Umbilical cord (tissue), 2 donors: Measurements from ENCODE around the gene KCNB1. TPM values are rescaled to one million over a fixed set of nuclear protein-coding genes. Genes with fewer than 3 reads are reported as not detected.

Experiments
- DNase-seq: peaks from one replicate; pipeline ENCODE4 v3.0.0-alpha.2; 2015; ENCODE audit warnings: low spot score
- total RNA-seq: library from RNA; depleted of rRNA; stranded (reverse); fragments of >200 nt; gene quantifications from one replicate; pipeline ENCODE4 v1.2.3, GENCODE V29; 2014; ENCODE audit warnings: low replicate concordance; ENCODE audit not compliant: insufficient read depth

KCNB1 gene
- total RNA-seq, 1 donor from 2014 or later = 2.4 TPM

- no peak for DNase-seq
Observed at GRCh38 chr20:49501917-49502316, 19.4 kb upstream of the KCNB1 start.

GRCh38 chr20:49497398-49497669, 14.9 kb upstream of the KCNB1 start:
- DNase-seq = no peak

GRCh38 chr20:49496553-49497397, 14.3 kb upstream of the KCNB1 start:
- no peak for DNase-seq

GRCh38 chr20:49496043-49496442, 13.6 kb upstream of the KCNB1 start:
- DNase-seq = no peak

GRCh38 chr20:49490689-49491088, 8.2 kb upstream of the KCNB1 start:
- no peak for DNase-seq

GRCh38 chr20:49489688-49490087, 7.2 kb upstream of the KCNB1 start:
- no peak for DNase-seq

- no peak for DNase-seq
Observed at GRCh38 chr20:49486064-49486463, 3.6 kb upstream of the KCNB1 start.

GRCh38 chr20:49485563-49485962, 3.1 kb upstream of the KCNB1 start:
- DNase-seq = no peak

GRCh38 chr20:49484180-49485140, 2.0 kb upstream of the KCNB1 start:
- peak; percentile 81 for DNase-seq

GRCh38 chr20:49483696-49484123, 1.2 kb upstream of the KCNB1 start:
- DNase-seq = no peak

GRCh38 chr20:49483018-49483695, 689 bp upstream of the KCNB1 start:
- DNase-seq = no peak

- DNase-seq = no peak
Observed at GRCh38 chr20:49482173-49482572, 295 bp downstream of the KCNB1 start.

GRCh38 chr20:49481116-49481515, 1.4 kb downstream of the KCNB1 start:
- DNase-seq = no peak

GRCh38 chr20:49480236-49480635, 2.2 kb downstream of the KCNB1 start:
- no peak for DNase-seq

GRCh38 chr20:49479785-49480184, 2.7 kb downstream of the KCNB1 start:
- no peak for DNase-seq

- DNase-seq = no peak
Observed at GRCh38 chr20:49478754-49479689, 3.4 kb downstream of the KCNB1 start.

GRCh38 chr20:49478266-49478665, 4.2 kb downstream of the KCNB1 start:
- no peak for DNase-seq

GRCh38 chr20:49477200-49477599, 5.3 kb downstream of the KCNB1 start:
- no peak for DNase-seq

GRCh38 chr20:49476016-49476355, 6.5 kb downstream of the KCNB1 start:
- DNase-seq = peak; percentile 73

GRCh38 chr20:49475292-49476015, 7.0 kb downstream of the KCNB1 start:
- peak; percentile 62 for DNase-seq
